Measurements from ENCODE around the gene NAPSA. TPM values are rescaled to one million over a fixed set of nuclear protein-coding genes. Genes with fewer than 3 reads are reported as not detected.
A peak's percentile ranks its signal among the peaks of the same experiment; 100 is the strongest.

NAPSA gene
- total and polyA plus RNA-seq, 9 of the 15 experiments (the other 6 are each of a cell fraction or from before 2014, with no cell fraction given): 0.25 to 1.9 (median 0.69) TPM

GRCh38 chr19:50311723-50312635, 53.5 kb downstream of the NAPSA start (continued):
- TF ChIP-seq ZBTB17 (CRISPR knock-in tag; IDR thresholded peaks at IDR 0.05) (no peak), NR0B1 (IDR thresholded peaks at IDR 0.05; ENCODE audit: partially characterized antibody) (no peak), BCOR (IDR thresholded peaks at IDR 0.05) (no peak), FOXP4 (CRISPR knock-in tag; IDR thresholded peaks at IDR 0.05; ENCODE audit: borderline replicate concordance) (no peak), ZNF584 (CRISPR knock-in tag; IDR thresholded peaks at IDR 0.05; ENCODE audit: low read depth) (no peak), CTCF (IDR thresholded peaks at IDR 0.05 in 2 of 3, conservative IDR thresholded peaks at IDR 0.05 in 1 of 3; ENCODE audit: insufficient read depth in 2 of 3, low read depth in 1 of 3, low read length in 3 of 3) (peak in 1 of 3 experiments; percentile 25; a peak in 1 of 6 replicates), ZNF75A (CRISPR knock-in tag; IDR thresholded peaks at IDR 0.05) (no peak), ZKSCAN3 (CRISPR knock-in tag; IDR thresholded peaks at IDR 0.05) (no peak), TOE1 (IDR thresholded peaks at IDR 0.05; ENCODE audit: borderline replicate concordance) (no peak), TOE1 (CRISPR knock-in tag; IDR thresholded peaks at IDR 0.05; ENCODE audit: borderline replicate concordance, low read depth) (no peak), GMEB1 (CRISPR knock-in tag; IDR thresholded peaks at IDR 0.05) (peak; percentile 67), SMARCB1 (IDR thresholded peaks at IDR 0.05; ENCODE audit: insufficient read length, low read depth) (no peak), SPI1 (IDR thresholded peaks at IDR 0.05; ENCODE audit: borderline replicate concordance, low read depth, low read length) (no peak), MAFF (IDR thresholded peaks at IDR 0.05; ENCODE audit: low read length) (no peak), RBM34 (IDR thresholded peaks at IDR 0.05; ENCODE audit: borderline replicate concordance, insufficient read depth, low read length) (no peak), DDX20 (tag; IDR thresholded peaks at IDR 0.05; ENCODE audit: low read depth) (no peak), NR2C2 (CRISPR knock-in tag; IDR thresholded peaks at IDR 0.05) (no peak), NR2C2 (tag; IDR thresholded peaks at IDR 0.05) (no peak), ZNF507 (tag; conservative IDR thresholded peaks at IDR 0.05) (no peak), GABPB2 (CRISPR knock-in tag; conservative IDR thresholded peaks at IDR 0.05) (no peak), CEBPG (CRISPR knock-in tag; IDR thresholded peaks at IDR 0.05) (no peak), CEBPG (tag; conservative IDR thresholded peaks at IDR 0.05 in 1 of 2, IDR thresholded peaks at IDR 0.05 in 1 of 2) (no peak)

All from K562 (cell line).